Measurements from ENCODE around the gene BTRC.
"Not testable (repeated sequence)": the region's sequence is repeated elsewhere in the genome, so short reads cannot be mapped to it uniquely, and the experiment has no call there.

Gene BTRC

DNA sequence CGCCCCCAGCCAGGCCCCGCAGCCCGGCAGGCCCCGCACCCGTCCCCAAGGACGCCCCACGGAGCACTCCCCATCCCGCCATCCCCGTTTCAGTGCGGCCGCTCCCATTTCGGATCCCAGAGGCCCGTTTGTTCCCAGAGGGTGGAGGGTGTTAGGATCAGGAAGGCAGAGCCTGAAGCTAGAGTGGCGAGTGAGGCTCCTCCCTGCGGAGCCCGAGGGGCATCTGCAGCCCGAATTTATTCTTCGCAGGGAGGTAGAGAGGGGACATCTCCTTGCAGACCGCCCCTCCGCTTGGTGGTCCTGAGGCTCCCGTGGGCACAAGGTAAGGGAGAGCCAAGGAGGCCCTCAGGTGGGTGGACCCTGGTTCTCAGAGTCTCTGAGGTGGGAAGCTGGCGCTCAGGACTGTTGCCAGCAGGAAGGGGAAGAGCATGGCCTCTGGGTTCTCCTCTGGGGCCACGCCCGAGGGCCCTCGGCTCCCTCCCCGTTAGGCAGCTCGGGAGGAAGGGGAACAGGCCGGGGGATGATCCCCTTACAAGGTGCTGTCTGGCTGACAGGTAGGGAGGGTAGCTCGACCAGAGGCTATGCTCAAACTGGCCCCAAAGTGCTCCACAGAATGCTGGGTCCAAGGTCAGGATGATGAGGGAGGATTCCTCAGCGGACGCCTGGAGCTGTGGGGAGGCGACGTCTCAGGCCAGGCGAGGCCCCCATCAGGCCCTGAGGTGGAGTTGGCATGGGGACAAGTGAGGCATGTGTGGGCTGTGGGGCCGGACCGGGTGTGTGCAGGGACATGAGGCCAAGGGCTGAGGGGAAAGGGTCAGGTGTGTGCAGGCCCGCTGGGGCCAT, 216.7 kb downstream of the BTRC start:
- DNase-seq, result no peak

DNA sequence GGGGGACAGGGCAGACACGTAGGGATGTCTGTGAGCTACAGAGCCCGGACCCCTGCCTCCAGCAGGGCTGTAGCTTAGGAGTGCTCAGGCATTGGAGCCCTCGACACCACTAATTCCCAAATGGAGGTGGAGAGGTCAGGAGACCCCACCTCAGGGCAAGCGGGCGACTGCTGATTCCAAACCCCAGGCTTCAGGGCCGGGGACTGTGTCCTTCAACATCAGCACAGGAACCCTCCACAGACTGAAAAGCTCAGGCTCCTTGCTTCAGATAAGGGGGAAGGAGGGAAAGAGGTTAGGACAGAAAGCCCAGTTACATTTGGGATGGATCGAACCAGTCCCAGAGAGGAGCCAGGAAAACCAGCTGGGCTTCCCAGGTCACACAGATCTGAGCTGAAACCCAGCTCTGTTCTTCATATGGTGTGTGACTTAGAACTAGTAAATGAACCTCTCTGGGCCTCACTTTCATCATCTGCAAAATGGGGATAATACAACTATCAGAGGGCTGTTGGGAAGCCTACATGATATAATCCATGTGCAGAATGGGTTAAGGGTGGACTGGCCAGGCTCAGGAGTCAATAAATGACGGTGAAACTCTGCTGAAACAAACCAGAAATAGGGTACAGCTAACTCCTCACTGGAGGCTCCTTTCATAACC, 217.4 kb downstream of the BTRC start:
- DNase-seq, result no peak

- no peak for DNase-seq
Observed at GRCh38 chr10:101572126-101572525, 218.2 kb downstream of the BTRC start.

DNA sequence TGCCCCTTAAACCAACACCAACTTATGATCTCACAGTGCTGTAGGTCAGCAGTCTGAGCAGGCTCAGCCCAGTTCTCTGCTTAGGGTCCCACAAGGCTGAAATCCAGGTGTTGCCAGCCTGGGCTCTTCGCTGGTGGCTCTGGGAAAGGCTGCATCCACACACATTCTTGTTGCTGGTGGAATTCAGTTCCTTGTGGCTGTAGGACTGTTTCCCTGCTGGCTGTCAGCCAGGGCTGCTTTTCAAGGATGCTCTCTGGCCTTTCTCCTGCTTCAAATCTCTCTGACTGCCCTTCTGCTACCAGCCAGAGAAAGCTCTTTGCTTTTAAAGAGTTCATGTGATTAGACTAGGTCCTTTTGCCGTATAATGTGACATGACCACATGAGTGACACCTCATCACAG, 218.8 kb downstream of the BTRC start:
- no peak for DNase-seq

GRCh38 chr10:101573885-101574753, 220.2 kb downstream of the BTRC start:
- DNase-seq, result no peak

DNA sequence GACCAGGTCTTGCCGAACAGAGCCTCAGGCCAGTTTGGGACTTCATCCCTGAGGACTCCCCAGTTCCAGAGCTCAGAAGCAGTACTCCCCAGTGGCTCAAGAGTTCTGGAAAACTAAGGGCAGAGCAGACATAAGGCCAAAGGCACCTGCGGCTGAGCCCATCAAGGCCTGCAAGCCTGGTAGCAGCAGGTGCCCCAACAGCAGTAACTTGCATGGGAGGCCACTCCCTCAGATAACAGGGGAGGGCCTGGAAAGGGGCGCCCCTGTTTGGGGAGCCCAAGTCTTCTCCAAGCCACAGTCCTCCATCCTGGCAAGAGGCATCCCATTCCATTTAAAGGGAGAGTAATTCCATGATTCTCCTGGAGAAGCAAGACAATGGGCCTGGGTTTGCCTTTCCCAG, 221.1 kb downstream of the BTRC start:
- DNase-seq, result no peak

DNA sequence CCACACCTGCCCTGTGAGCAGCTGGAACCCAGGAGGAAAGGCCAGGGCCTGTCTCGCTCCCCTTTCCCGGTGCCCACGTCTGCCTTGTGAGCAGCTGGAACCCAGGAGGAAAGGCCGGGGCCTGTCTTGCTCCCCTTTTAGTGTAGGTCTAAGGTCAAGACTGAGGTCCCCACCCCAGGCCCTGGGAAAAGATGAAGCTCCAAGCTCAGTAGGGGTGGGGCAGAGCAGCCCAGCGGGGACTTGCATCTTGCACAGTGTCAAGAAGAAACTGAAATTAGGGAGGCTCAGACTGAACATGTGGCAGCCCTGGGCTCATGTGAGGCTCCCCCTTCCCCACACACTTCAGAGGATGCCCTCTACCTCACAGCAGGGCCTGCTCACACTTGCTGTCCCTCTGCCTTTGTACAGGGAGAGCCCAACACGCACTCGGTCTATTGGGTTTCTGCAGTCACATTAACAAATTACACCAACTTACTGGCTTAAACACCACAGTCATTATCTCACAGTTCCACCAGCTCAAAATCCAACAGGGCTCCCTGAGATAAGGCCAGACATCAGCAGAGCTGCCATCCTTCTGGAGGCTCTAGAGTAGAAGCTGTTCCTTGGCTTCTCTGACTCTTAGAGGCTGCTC, 221.7 kb downstream of the BTRC start:
- no peak for DNase-seq

DNA sequence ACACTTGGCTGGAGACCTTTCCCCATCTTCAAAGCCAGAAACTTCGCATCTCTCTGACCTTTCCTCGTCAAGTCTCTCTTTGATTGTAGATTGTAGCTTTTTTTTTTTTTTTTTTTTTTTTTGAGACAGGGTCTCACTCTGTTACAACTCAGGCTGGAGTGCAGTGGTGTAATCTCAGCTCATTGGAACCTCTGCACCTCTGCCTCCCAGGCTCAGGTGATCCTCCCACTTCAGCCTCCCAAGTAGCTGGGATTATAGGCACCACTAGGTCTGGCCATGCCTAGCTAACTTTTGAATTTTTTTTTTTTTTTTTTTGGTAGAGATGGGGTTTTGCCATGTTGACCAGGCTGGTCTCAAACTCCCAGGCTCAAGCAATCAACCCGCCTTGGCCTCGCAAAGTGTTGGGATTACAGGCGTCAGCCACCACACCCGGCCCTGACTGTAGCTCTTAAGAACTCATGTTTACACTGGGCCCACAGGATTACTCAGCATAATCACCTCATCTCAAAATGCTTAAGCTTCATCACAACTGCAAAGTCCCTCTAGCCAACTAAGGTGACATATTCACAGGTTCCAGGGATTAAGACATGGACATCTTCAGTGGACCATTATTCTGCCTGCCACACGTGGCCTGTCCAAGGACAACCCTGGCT, 222.4 kb downstream of the BTRC start:
- no peak for DNase-seq

DNA sequence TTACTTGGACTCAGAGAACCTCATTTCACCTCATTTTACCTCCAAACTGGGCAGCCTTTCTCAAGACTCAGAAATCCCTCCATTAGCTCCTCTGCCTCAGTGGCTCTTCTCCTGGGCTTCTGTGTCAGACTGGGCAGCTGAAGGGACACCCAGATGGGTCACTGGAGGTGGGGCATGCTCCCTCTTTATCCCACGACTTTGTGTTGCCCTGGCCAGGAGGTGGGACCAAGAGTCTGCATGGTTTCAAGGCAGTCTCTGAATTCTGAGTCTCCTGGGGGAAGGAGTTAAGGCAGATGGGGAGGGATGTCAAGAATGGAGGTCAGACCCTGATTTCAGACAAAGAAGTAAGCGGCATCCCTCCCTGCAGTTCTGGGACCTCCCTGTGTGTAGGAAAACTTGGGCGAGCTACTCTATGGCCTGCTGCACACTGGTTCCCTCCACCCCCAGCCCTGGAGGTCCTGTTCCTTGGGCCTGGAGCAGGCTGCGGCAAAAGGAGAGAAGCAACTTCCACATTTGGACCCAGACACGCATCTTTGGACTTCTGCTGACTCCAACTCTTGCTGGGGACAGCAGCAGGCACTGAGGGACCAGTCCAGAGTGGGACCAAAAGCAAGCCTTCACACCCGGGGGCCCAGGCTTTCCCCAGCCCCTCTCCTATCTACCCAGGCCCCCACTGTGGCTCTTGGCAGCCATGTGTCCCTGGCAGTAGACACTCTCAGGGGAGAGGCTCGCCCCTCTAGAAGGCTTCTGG, 223.3 kb downstream of the BTRC start:
- DNase-seq, result no peak

- no peak for DNase-seq
Observed at GRCh38 chr10:101578192-101578591, 224.2 kb downstream of the BTRC start.

- no peak for DNase-seq
Observed at GRCh38 chr10:101578803-101579515, 225.0 kb downstream of the BTRC start.

DNA sequence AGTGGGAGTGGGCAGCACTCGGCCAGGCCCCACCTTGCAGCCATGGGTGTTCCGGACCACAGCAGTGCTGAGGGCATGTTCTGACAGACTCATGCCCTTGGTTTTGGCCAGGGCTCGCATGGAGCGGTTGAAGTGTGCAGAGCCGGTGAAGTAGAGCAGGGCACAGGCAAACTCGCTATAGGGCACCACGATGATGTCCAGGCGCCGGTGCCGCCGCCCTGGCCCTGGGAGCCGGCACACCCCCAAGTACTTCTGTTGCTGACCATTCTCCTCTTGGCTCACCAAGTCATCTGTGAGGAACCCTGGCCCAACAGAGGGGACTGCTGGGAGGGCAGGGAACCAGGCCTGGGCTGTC, 225.5 kb downstream of the BTRC start:
- no peak for DNase-seq

DNA sequence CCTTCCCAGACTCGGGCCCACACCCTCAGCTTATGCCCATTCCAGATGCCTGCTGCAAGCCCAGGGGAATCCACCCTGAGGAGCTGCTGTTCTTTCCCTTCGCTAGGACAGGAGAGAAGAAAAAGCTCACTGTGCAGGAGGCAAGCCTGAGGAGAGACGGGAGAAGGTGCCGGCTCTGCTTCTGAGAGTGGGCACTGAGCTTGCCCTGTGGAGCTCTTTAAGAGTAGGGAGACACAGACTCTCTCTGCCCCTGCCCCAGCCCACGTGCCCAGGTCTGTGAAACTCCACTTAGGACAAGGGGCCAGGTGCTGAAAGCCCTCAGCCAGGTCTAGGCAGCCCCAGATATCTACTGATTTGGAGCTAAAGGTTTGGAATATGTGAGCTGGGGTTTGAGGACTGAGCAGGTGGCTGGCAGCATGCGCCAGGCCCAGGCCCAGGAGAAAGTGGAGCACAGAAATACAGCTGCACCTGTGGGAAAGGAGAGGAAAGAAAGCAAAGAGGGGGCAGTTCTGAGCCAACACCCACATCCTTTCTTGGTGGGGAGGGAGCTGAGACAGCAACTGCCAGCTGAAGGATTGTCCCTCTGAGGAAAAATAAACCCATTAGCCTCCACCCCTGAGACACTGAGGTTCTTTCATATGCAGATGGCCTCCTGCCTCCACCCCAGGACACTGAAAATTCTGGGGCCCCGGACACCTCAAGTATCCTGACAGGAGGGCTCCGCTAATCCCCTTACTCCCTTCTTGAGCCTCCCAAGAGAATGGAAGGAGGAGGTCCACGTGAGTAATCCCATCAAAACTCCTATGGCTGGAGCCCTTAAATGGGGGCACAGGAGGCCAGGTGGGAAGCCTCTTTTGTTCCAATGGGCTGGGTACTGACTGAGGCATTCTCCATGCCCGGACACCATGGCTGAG, 226.8 kb downstream of the BTRC start:
- no peak for DNase-seq

GRCh38 chr10:101585841-101586240, 231.9 kb downstream of the BTRC start:
- no peak for DNase-seq

DNA sequence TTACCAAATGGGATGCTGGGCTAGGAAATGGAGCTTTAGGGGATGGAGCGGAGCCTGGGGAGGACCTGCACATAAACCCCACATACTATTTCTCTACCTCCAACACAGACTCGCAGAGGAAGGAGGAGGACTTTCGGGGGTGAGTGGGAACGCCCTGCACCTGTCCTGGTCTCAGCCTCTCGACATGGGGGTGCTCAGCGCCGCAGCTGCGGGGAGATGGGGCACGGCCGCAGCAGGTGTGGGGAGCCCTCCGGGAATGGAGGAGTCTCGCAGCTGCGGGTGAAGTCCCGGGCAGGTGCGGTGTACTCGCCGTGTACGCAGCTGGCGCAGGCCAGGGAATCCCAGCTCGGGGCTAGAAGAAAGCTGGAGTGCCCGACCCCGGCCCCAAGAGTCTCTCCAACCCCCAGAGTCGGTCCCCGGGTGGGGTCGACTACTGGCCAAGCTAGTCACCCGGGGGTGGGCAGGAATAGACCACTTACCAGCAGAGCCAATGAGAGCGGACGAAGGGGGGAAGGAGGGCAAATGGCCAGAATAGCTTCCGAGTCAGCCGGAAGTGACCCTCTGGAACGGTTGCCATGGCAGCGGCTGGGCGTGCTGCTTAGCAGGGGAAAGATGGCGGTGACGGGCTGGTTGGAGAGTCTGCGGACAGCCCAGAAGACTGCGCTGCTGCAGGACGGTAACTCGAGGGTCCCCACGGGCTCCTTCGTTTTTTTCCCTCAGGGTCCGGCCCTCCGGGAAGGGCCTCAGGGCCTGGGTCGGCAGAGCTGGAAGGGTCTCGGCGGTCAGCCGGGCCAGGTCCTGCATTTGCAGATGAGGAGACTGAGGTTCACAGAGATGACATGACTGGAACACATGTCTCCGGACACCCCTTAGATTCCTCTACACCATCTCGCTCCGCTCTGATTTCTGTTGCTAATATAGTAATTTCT, 234.0 kb downstream of the BTRC start, which contains the start of the genes DPCD and POLL:
Gene DPCD (plus strand): TSS at position 597 of the 929 bp plus-strand sequence. CDS start 16 bp downstream, at position 613.
Gene POLL (minus strand): TSS at position 533 of the 929 bp plus-strand sequence. CDS start 897 bp downstream, outside the sequence.
- DNase-seq, result peak; percentile 84

DNA sequence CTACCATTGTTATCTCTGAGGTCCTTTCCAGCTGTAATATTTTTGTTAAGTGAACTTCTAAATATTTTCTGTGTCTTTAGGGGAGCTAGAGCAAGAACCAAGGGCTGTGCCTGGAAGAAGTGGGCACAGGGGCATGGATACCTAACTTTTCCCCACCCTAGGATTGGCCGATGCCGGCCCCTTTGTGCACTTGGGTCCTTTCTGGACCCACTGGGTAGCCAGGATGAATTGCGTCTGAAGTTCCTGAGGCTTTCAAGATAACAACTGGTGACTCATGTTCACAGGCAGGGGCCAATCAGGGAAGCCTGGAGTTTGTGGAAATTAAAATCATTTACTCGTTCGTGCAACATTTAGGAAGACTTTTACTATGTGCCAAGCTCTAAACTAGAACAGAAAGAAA, 234.9 kb downstream of the BTRC start:
- DNase-seq, result no peak

GRCh38 chr10:101593331-101593730, 239.4 kb downstream of the BTRC start:
- DNase-seq, result not testable (repeated sequence)
